SW 1271 (cell line): ENCODE measurements around the gene CDK17.

Experiments used
- DNase-seq, 2 experiments: peaks; one replicate each; lab custom pipeline; 2025; lab: John Stamatoyannopoulos, UW

CDK17 gene

GRCh38 chr12:96261557-96261956 is 138.7 kb downstream of the CDK17 start:
- no peak for DNase-seq

- no peak for DNase-seq
These were observed 139.6 kb downstream of the CDK17 start for GRCh38 chr12:96260644-96261043.

GRCh38 chr12:96260231-96260630 is 140.0 kb downstream of the CDK17 start:
- no peak for DNase-seq

- no peak for DNase-seq
These were observed 141.9 kb downstream of the CDK17 start for GRCh38 chr12:96258104-96258961.

- DNase-seq: no peak
These were observed 142.6 kb downstream of the CDK17 start for GRCh38 chr12:96257550-96258103.

GRCh38 chr12:96256672-96257361 is 143.4 kb downstream of the CDK17 start:
- DNase-seq: no peak

GRCh38 chr12:96255077-96255476 is 145.2 kb downstream of the CDK17 start:
- no peak for DNase-seq

- no peak for DNase-seq
These were observed 150.0 kb downstream of the CDK17 start for GRCh38 chr12:96250119-96250685.

- DNase-seq: no peak
These were observed 150.8 kb downstream of the CDK17 start for GRCh38 chr12:96249196-96250118.

GRCh38 chr12:96248136-96248931 is 151.9 kb downstream of the CDK17 start:
- DNase-seq: no peak

- DNase-seq: no peak
These were observed 152.7 kb downstream of the CDK17 start for GRCh38 chr12:96247563-96247962.

GRCh38 chr12:96246926-96247505 is 153.2 kb downstream of the CDK17 start:
- DNase-seq: no peak

- DNase-seq: no peak
These were observed 155.4 kb downstream of the CDK17 start for GRCh38 chr12:96244826-96245225.

GRCh38 chr12:96242597-96242996 is 157.6 kb downstream of the CDK17 start:
- DNase-seq: no peak

GRCh38 chr12:96241846-96242256 is 158.4 kb downstream of the CDK17 start:
- no peak for DNase-seq

GRCh38 chr12:96241431-96241830 is 158.8 kb downstream of the CDK17 start:
- DNase-seq: no peak

- no peak for DNase-seq
These were observed 159.6 kb downstream of the CDK17 start for GRCh38 chr12:96240656-96241055.

GRCh38 chr12:96239711-96240635 is 160.3 kb downstream of the CDK17 start:
- DNase-seq: no peak

GRCh38 chr12:96238336-96239047 is 161.7 kb downstream of the CDK17 start:
- no peak for DNase-seq
